K562 (cell line): Measurements from ENCODE around the gene RCOR1. TPM values are rescaled to one million over a fixed set of nuclear protein-coding genes. Genes with fewer than 3 reads are reported as not detected.

ENCODE experiments used
- ATAC-seq: fragments of 200-7000 bp; cut with Tn5 transposase; 3 replicates; pipeline ENCODE4 v1.9.1; 2020; ENCODE audit warnings: moderate library complexity
- BruUV-seq: library from RNA; stranded (reverse); fragments of 400-500 nt; replicated peaks from 2 replicates; lab custom pipeline; 2021; lab: Mats Ljungman, UMichigan
- CTCF ChIA-PET: fragments of 300-600 bp; formaldehyde crosslinking; extraction: SDS; loops from one replicate; lab custom pipeline; 2021; ENCODE audit warnings: low intra/inter-chr PET ratio; lab: Yijun Ruan, JAX
- POLR2A ChIA-PET: fragments of 300-600, 350-650 bp; sonication (Branson Sonifier 250); formaldehyde crosslinking; extraction: SDS; loops from one replicate; lab custom pipeline; 2021; ENCODE audit warnings: antibody characterized with exemption, inconsistent platforms; lab: Yijun Ruan, JAX
- DNase-seq, 4 experiments: peaks; one replicate each; pipeline versions ENCODE4 v3.0.0 to v3.0.0-alpha.2; 2011 to 2018; ENCODE audit warnings: low spot score in 3 of 4, mixed read lengths in 3 of 4; ENCODE audit errors: extremely low read depth in 1 of 4
- FAIRE-seq: peaks from 2 replicates; lab custom pipeline; 2011; peaks lifted over from hg19 to GRCh38; lab: Jason Lieb, UNC
- H2AFZ ChIP-seq: 2 replicates; pipeline ENCODE4 v1.6.0; 2011; ENCODE audit warnings: low read depth, low read length, control low read depth, inconsistent platforms
- H3K27ac ChIP-seq: fragments of 200-600 bp; 3 replicates; pipeline ENCODE4 v1.8.0; 2011; ENCODE audit warnings: low read depth, mild to moderate bottlenecking, control low read depth, inconsistent platforms, low read length, moderate library complexity, mixed read lengths; ENCODE audit errors: extremely low read depth
- H3K27me3 ChIP-seq, 2 experiments: fragments of 300-600 bp in 1 of 2; 2 replicates in 1 of 2; 3 replicates in 1 of 2; pipeline versions ENCODE4 v1.6.0 to v1.8.0; 2011; ENCODE audit warnings: inconsistent platforms in 2 of 2, low read length in 2 of 2, mild to moderate bottlenecking in 1 of 2, mixed read lengths in 1 of 2, moderate library complexity in 1 of 2; ENCODE audit not compliant: control insufficient read depth in 2 of 2, insufficient read depth in 2 of 2
- H3K36me3 ChIP-seq: fragments of 300-600 bp; 3 replicates; pipeline ENCODE4 v1.8.0; 2011; ENCODE audit warnings: mild to moderate bottlenecking, low read length, inconsistent platforms; ENCODE audit not compliant: control insufficient read depth, insufficient read depth
- H3K4me1 ChIP-seq, 2 experiments: fragments of 200-600 bp in 1 of 2; replicated peaks in 1 of 2; 2 replicates in 1 of 2; 3 replicates in 1 of 2; pipeline versions ENCODE4 v1.5.1 to v1.8.0; 2011; ENCODE audit warnings: inconsistent platforms in 2 of 2, low read length in 2 of 2, mild to moderate bottlenecking in 1 of 2, mixed read lengths in 1 of 2, moderate library complexity in 1 of 2; ENCODE audit not compliant: control insufficient read depth in 2 of 2, insufficient read depth in 2 of 2
- H3K4me2 ChIP-seq: 2 replicates; pipeline ENCODE4 v1.6.1; 2011; ENCODE audit warnings: low read length, control low read depth, inconsistent platforms, mixed read lengths; ENCODE audit not compliant: insufficient read depth
- H3K4me3 ChIP-seq: fragments of 200-600 bp; sonication (generic), shearing (Covaris generic); 2 replicates; pipeline ENCODE4 v1.5.1; 2016; ENCODE audit warnings: control low read depth, inconsistent platforms
- H3K79me2 ChIP-seq: fragments of 200-600 bp; 3 replicates; pipeline ENCODE4 v1.8.0; 2011; ENCODE audit warnings: low read length, inconsistent platforms; ENCODE audit not compliant: control insufficient read depth, insufficient read depth
- H3K9ac ChIP-seq, 2 experiments: 2 replicates each; pipeline versions ENCODE4 v1.6.0 to v1.6.1; 2011; ENCODE audit warnings: low read depth in 2 of 2, low read length in 2 of 2, control low read depth in 1 of 2, inconsistent platforms in 1 of 2, mild to moderate bottlenecking in 1 of 2, mixed read lengths in 1 of 2; ENCODE audit not compliant: insufficient read depth in 1 of 2
- H3K9me1 ChIP-seq: one replicate; pipeline ENCODE4 v1.6.0; 2011; ENCODE audit warnings: inconsistent platforms, mild to moderate bottlenecking, low read length, moderate library complexity; ENCODE audit not compliant: control insufficient read depth, insufficient read depth
- H3K9me3 ChIP-seq: replicated peaks from 2 replicates; pipeline ENCODE4 v1.5.1; 2011; ENCODE audit warnings: low read depth, low read length, inconsistent platforms; ENCODE audit not compliant: control insufficient read depth, insufficient read depth
- H4K20me1 ChIP-seq: replicated peaks from 2 replicates; pipeline ENCODE4 v1.6.1; 2011; ENCODE audit warnings: low read length, inconsistent platforms, mixed read lengths; ENCODE audit not compliant: control insufficient read depth, insufficient read depth
- DMBX1 ChIP-seq: fragments of 250-450 bp; sonication (Bioruptor Pico); IDR thresholded peaks from 2 replicates; pipeline ENCODE4 v1.8.0; 2022; ENCODE audit warnings: inconsistent platforms, mild to moderate bottlenecking, moderate library complexity, borderline replicate concordance
- ELF1 ChIP-seq: fragments of 200-800 bp; sonication (Bioruptor generic); IDR thresholded peaks from 2 replicates; pipeline ENCODE4 v1.6.1; 2016; ENCODE audit warnings: missing genetic modification characterization, missing compliant biosample characterization
- KLF6 ChIP-seq: fragments of 250-450 bp; sonication (Bioruptor Pico); IDR thresholded peaks from 2 replicates; pipeline ENCODE4 v1.4.0; 2020; ENCODE audit warnings: mild to moderate bottlenecking, moderate library complexity, borderline replicate concordance
- NBN ChIP-seq: fragments of 450-650 bp; IDR thresholded peaks from 2 replicates; pipeline ENCODE4 v1.6.1; 2016; ENCODE audit warnings: low read depth, mild to moderate bottlenecking
- RREB1 ChIP-seq: fragments of 250-450 bp; sonication (Bioruptor Pico); IDR thresholded peaks from 2 replicates; pipeline ENCODE4 v1.4.0; 2020
- TSC22D4 ChIP-seq: fragments of 450-650 bp; IDR thresholded peaks from 2 replicates; pipeline ENCODE4 v1.6.1; 2016; ENCODE audit warnings: missing genetic modification characterization, missing biosample characterization, control low read depth
- ZBTB17 ChIP-seq: fragments of 450-650 bp; formaldehyde crosslinking; IDR thresholded peaks from 2 replicates; pipeline ENCODE4 v1.4.0; 2020; ENCODE audit warnings: mild to moderate bottlenecking
- ZBTB5 ChIP-seq: fragments of 450-650 bp; IDR thresholded peaks from 2 replicates; pipeline ENCODE4 v1.6.1; 2017; ENCODE audit warnings: antibody characterized with exemption
- ZNF354B ChIP-seq: fragments of 250-450 bp; sonication (Bioruptor Pico); IDR thresholded peaks from 2 replicates; pipeline ENCODE4 v1.4.0; 2020
- WGBS: fragments of 100-300 bp; shearing (Covaris generic); methylation state at CpG from one replicate; pipeline ENCODE4 v1.1.6; 2016; ENCODE audit warnings: low coverage, mixed read lengths; ENCODE audit not compliant: insufficient coverage; ENCODE audit errors: missing lambda C conversion rate; 5-methylcytosine and 5-hydroxymethylcytosine counted together
- in situ Hi-C: fragments of 300-500 bp; cut with MboI; formaldehyde crosslinking; loops from 4 replicates; pipeline ENCODE4 v1.15.0; 2018; ENCODE audit warnings: inconsistent platforms, mixed read lengths
- intact Hi-C: fragments of 100-400 bp; cut with micrococcal nuclease; formaldehyde crosslinking; loops from 2 replicates; pipeline ENCODE4 v1.14.2; 2022
- polyA plus RNA-seq, 8 experiments: library from polyadenylated mRNA; depleted of rRNA in 4 of 8; stranded (reverse) in 5 of 8; unstranded in 3 of 8; fragments of >200 nt; fragmentation: Nextera tagmentation in 2 of 8; fragmentation: Illumina TruSeq in 1 of 8; extraction: Ambion mirVana in 2 of 8; extraction: Trizol in 1 of 8; gene quantifications; 2 replicates each; pipeline versions ENCODE4 v1.2.1 to v1.2.3, GENCODE V29; 2011 to 2014; ENCODE audit warnings: inconsistent platforms in 1 of 8, missing spikeins in 1 of 8
- total RNA-seq, 7 experiments: library from RNA; depleted of rRNA in 6 of 7; stranded (reverse); fragments of >200 nt in 6 of 7; fragmentation: Illumina TruSeq in 2 of 7; extraction: Trizol in 2 of 7; gene quantifications; 2 replicates each; pipeline versions ENCODE4 v1.2.1 to v1.2.3, GENCODE V29; 2011 to 2021; ENCODE audit warnings: low replicate concordance in 1 of 7
- TF ChIP-seq, protein P1 (sequence below): fragments of 150-350 bp; IDR thresholded peaks from 2 replicates; pipeline ENCODE4 v1.6.1; 2014; ENCODE audit warnings: low read depth, mild to moderate bottlenecking, low read length, borderline replicate concordance

The RCOR1 gene
- total and polyA plus RNA-seq, 9 of the 15 experiments (the other 6 are each of a cell fraction or from before 2014, with no cell fraction given), result 8.5 to 47.9 (median 20.9) TPM

- POLR2A ChIA-PET, result no interaction called here
- H3K27me3 ChIP-seq, result no peaks in the 10 kb centered on the region
- H4K20me1 ChIP-seq, result peaks cover 10% of the 10 kb centered on the region; the same call in 1 of the 2 replicates
- no peak overlapping the region for H3K9ac ChIP-seq
- H3K9me1 ChIP-seq, result no peaks in the 10 kb centered on the region
- peaks cover 40% of the 10 kb centered on the region; the same call in 2 of the 3 replicates for H3K36me3 ChIP-seq
- no TSS peak for BruUV-seq
- peaks cover 12 to 22% of the 10 kb centered on the region in 2 experiments for H3K4me1 ChIP-seq
- H3K9me3 ChIP-seq, result no peaks in the 10 kb centered on the region
- peaks cover 94% of the 10 kb centered on the region for H3K79me2 ChIP-seq
- FAIRE-seq (no peak), DNase-seq (no peak), ATAC-seq (no peak)
- in situ Hi-C loops (no loop called here), intact Hi-C loops (no loop called here)
- WGBS, result 84% methylated on average over 3 of the region's 3 CpGs
- no peak overlapping the region for H2AFZ ChIP-seq
- H3K27ac ChIP-seq, result no peak overlapping the region
- CTCF ChIA-PET, result no interaction called here
- H3K4me3 ChIP-seq, result no peak overlapping the region
- TF ChIP-seq ZNF354B (CRISPR knock-in tag) (no peak), DMBX1 (CRISPR knock-in tag) (no peak), ZBTB5 (no peak), ZBTB17 (CRISPR knock-in tag) (no peak), ELF1 (tag) (no peak), NBN (no peak), TSC22D4 (no peak), RREB1 (CRISPR knock-in tag) (no peak), KLF6 (no peak)
- TF ChIP-seq, protein P1, sequence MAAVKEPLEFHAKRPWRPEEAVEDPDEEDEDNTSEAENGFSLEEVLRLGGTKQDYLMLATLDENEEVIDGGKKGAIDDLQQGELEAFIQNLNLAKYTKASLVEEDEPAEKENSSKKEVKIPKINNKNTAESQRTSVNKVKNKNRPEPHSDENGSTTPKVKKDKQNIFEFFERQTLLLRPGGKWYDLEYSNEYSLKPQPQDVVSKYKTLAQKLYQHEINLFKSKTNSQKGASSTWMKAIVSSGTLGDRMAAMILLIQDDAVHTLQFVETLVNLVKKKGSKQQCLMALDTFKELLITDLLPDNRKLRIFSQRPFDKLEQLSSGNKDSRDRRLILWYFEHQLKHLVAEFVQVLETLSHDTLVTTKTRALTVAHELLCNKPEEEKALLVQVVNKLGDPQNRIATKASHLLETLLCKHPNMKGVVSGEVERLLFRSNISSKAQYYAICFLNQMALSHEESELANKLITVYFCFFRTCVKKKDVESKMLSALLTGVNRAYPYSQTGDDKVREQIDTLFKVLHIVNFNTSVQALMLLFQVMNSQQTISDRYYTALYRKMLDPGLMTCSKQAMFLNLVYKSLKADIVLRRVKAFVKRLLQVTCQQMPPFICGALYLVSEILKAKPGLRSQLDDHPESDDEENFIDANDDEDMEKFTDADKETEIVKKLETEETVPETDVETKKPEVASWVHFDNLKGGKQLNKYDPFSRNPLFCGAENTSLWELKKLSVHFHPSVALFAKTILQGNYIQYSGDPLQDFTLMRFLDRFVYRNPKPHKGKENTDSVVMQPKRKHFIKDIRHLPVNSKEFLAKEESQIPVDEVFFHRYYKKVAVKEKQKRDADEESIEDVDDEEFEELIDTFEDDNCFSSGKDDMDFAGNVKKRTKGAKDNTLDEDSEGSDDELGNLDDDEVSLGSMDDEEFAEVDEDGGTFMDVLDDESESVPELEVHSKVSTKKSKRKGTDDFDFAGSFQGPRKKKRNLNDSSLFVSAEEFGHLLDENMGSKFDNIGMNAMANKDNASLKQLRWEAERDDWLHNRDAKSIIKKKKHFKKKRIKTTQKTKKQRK, result no peak
- no peak overlapping the region for H3K4me2 ChIP-seq
These were observed 32.2 kb downstream of the RCOR1 start for GRCh38 chr14:102624666-102625065.
